Endothelial cell of umbilical vein (primary cell): ENCODE measurements around the gene ARSB. TPM values are rescaled to one million over a fixed set of nuclear protein-coding genes. Genes with fewer than 3 reads are reported as not detected.
A peak's percentile ranks its signal among the peaks of the same experiment; 100 is the strongest.

Experiments used
- BruUV-seq: library from RNA; stranded (reverse); fragments of 400-500 nt; replicated peaks from 2 replicates; lab custom pipeline; 2021; lab: Mats Ljungman, UMichigan
- CTCF ChIA-PET: fragments of 300-600, 350-600 bp; sonication (Branson Sonifier 250); formaldehyde crosslinking; loops from one replicate; lab custom pipeline; 2021; ENCODE audit warnings: antibody characterized with exemption, inconsistent platforms; lab: Charles Lee
- POLR2A ChIA-PET: fragments of 300-600, 350-600 bp; sonication (Branson Sonifier 250); formaldehyde crosslinking; loops from one replicate; lab custom pipeline; 2021; ENCODE audit warnings: antibody characterized with exemption, inconsistent platforms; lab: Charles Lee
- DNase-seq: peaks from one replicate; pipeline ENCODE4 v3.0.0-alpha.2; 2011; ENCODE audit warnings: low read depth, low spot score
- FAIRE-seq: peaks from 2 replicates; lab custom pipeline; 2011; peaks lifted over from hg19 to GRCh38; lab: Jason Lieb, UNC
- H2AFZ ChIP-seq: 2 replicates; pipeline ENCODE4 v1.6.0; 2012; ENCODE audit warnings: low read depth, low read length, control low read depth, inconsistent platforms
- H3K27ac ChIP-seq: 2 replicates; pipeline ENCODE4 v1.5.1; 2011; ENCODE audit warnings: low read depth, mild to moderate bottlenecking, control low read depth, low read length, moderate library complexity; ENCODE audit not compliant: insufficient read depth
- H3K27me3 ChIP-seq, 2 experiments: 2 replicates each; pipeline versions ENCODE4 v1.6.0 to v1.6.1; 2011; ENCODE audit warnings: low read length in 2 of 2, mixed read lengths in 1 of 2; ENCODE audit not compliant: control insufficient read depth in 2 of 2, insufficient read depth in 2 of 2
- H3K36me3 ChIP-seq, 2 experiments: 2 replicates in 1 of 2; 3 replicates in 1 of 2; pipeline ENCODE4 v1.5.1; 2011; ENCODE audit warnings: low read length in 2 of 2, mild to moderate bottlenecking in 1 of 2, moderate library complexity in 1 of 2; ENCODE audit not compliant: control insufficient read depth in 2 of 2, insufficient read depth in 2 of 2; ENCODE audit errors: extremely low read depth in 1 of 2
- H3K4me1 ChIP-seq: 3 replicates; pipeline ENCODE4 v1.5.1; 2011; ENCODE audit warnings: mild to moderate bottlenecking, low read length; ENCODE audit not compliant: control insufficient read depth, insufficient read depth; ENCODE audit errors: extremely low read depth
- H3K4me2 ChIP-seq: 2 replicates; pipeline ENCODE4 v1.6.1; 2011; ENCODE audit warnings: low read length, control low read depth, mixed read lengths; ENCODE audit not compliant: insufficient read depth
- H3K4me3 ChIP-seq, 3 experiments: fragments of 200-600 bp in 1 of 3; sonication (generic), shearing (Covaris generic) in 1 of 3; replicated peaks in 1 of 3; 2 replicates each; pipeline ENCODE4 v1.5.1; 2011 to 2016; ENCODE audit warnings: control low read depth in 3 of 3, low read length in 3 of 3, mild to moderate bottlenecking in 2 of 3, inconsistent platforms in 1 of 3, low read depth in 1 of 3, moderate library complexity in 1 of 3; ENCODE audit not compliant: insufficient read depth in 1 of 3
- H3K79me2 ChIP-seq: 2 replicates; pipeline ENCODE4 v1.6.0; 2012; ENCODE audit warnings: low read length, inconsistent platforms; ENCODE audit not compliant: control insufficient read depth, insufficient read depth
- H3K9ac ChIP-seq: replicated peaks from 2 replicates; pipeline ENCODE3; 2011; ENCODE audit warnings: low read length, control low read depth; ENCODE audit not compliant: insufficient read depth; ENCODE audit errors: extremely low read depth
- H3K9me1 ChIP-seq: replicated peaks from 3 replicates; pipeline ENCODE4 v1.6.0; 2011; ENCODE audit warnings: mild to moderate bottlenecking, low read length; ENCODE audit not compliant: control insufficient read depth, insufficient read depth; ENCODE audit errors: extremely low read depth
- H3K9me3 ChIP-seq: replicated peaks from 2 replicates; pipeline ENCODE4 v1.5.1; 2012; ENCODE audit warnings: low read length, inconsistent platforms; ENCODE audit not compliant: control insufficient read depth, insufficient read depth
- H4K20me1 ChIP-seq: replicated peaks from 2 replicates; pipeline ENCODE3; 2011; ENCODE audit warnings: mild to moderate bottlenecking, low read length; ENCODE audit not compliant: control insufficient read depth, insufficient read depth; ENCODE audit errors: extremely low read depth
- EZH2 ChIP-seq: IDR thresholded peaks from 2 replicates; pipeline ENCODE4 v1.6.1; 2012; ENCODE audit warnings: borderline replicate concordance, low read depth, mild to moderate bottlenecking, moderate library complexity, low read length, inconsistent platforms; ENCODE audit not compliant: severe bottlenecking
- FOS ChIP-seq: IDR thresholded peaks from 2 replicates; pipeline ENCODE4 v1.6.1; 2011; ENCODE audit warnings: mild to moderate bottlenecking, low read length, moderate library complexity, borderline replicate concordance; ENCODE audit not compliant: insufficient read depth
- POLR2A ChIP-seq: IDR thresholded peaks from 2 replicates; pipeline ENCODE4 v1.6.1; 2012; ENCODE audit warnings: low read depth, mild to moderate bottlenecking, control low read depth, low read length
- dilution Hi-C: fragments of 300-500 bp; cut with MboI; formaldehyde crosslinking; loops from one replicate; pipeline ENCODE4 v1.15.0; 2019; ENCODE audit warnings: low sequenced_read_pairs; ENCODE audit not compliant: extremely low pct_ligation_motif_present
- intact Hi-C: fragments of 100-400 bp; cut with micrococcal nuclease; formaldehyde crosslinking; loops from one replicate; pipeline ENCODE4 v1.10.0; 2022
- polyA plus RNA-seq, 4 experiments: library from polyadenylated mRNA; depleted of rRNA in 3 of 4; stranded (reverse) in 3 of 4; unstranded in 1 of 4; fragments of >200 nt; gene quantifications; 2 replicates each; pipeline versions ENCODE4 v1.2.1 to v1.2.3, GENCODE V29; 2011 to 2012; ENCODE audit warnings: missing spikeins in 1 of 4
- total RNA-seq: library from RNA; stranded (reverse); gene quantifications from 2 replicates; pipeline ENCODE4 v1.2.3, GENCODE V29; 2021
- TF ChIP-seq, protein P1 (sequence below): IDR thresholded peaks from 2 replicates; pipeline ENCODE4 v1.6.1; 2011; ENCODE audit not compliant: insufficient read depth, insufficient read length
- TF ChIP-seq, protein P2 (sequence below), 2 donors: IDR thresholded peaks; 1 replicate in 1 of 2; 2 replicates in 1 of 2; pipeline ENCODE4 v1.5.1; 2011; ENCODE audit warnings: low read length in 2 of 2, mild to moderate bottlenecking in 2 of 2, moderate library complexity in 2 of 2, control low read depth in 1 of 2, inconsistent platforms in 1 of 2, low read depth in 1 of 2; ENCODE audit not compliant: insufficient read depth in 1 of 2; ENCODE audit errors: extremely low read depth in 1 of 2

Gene ARSB
- total and polyA plus RNA-seq, 2 donors (not counting 3 experiments of a cell fraction or from before 2014, with no cell fraction given), result 17.2 to 25.8 TPM

DNA sequence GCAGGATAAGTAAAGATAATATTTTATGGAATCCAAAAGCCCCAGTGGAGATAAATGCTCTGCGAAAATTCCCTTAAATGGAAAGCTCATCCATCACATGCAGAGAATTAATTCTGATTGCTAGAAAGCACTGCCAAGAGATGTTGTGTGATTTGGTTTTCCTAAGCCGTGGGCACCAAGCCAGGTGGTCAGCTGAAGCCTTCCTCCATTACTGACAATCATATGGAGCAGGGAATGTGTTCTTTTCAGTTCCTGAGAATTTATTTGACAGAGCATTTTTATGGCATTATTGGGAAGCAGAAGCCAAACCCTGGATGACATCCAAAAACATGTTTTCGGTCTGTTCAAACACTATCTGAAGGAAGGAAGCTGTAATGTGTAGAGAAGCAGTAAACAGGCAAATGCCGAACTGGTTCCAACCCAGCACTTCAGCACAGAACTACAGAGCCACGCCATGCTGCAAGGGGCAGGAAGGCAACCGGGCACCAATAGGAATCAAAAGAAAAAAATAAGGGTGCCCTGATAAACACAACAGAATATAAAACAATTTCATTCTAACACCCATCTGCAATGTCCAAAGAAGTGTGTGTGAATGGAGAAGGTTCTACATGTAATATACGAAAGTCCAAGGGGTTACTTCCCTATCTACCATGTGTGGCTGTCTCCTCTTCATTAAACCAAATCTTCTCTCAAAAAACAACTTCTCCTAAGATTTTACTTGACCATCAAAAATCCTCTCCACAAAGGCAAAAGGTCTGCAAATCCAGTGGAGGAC is 12.3 kb downstream of the ARSB start:
- Histone ChIP-seq H2AFZ (peak overlapping the region; percentile 84), H3K79me2 (no peaks in the 10 kb centered on the region), H4K20me1 (no peaks in the 10 kb centered on the region), H3K4me2 (peak overlapping the region; percentile 74), H3K4me3 (peak overlapping the region in 1 of 3 experiments; percentile 15), H3K9me1 (no peaks in the 10 kb centered on the region), H3K27ac (peak overlapping the region; percentile 4), H3K27me3 (no peaks in the 10 kb centered on the region), H3K4me1 (peaks cover 12% of the 10 kb centered on the region), H3K9me3 (no peaks in the 10 kb centered on the region), H3K9ac (peak overlapping the region; percentile 17), H3K36me3 (no peaks in the 10 kb centered on the region)
- TF ChIP-seq FOS (no peak), POLR2A (no peak), EZH2 (no peak)
- TF ChIP-seq, protein P1, sequence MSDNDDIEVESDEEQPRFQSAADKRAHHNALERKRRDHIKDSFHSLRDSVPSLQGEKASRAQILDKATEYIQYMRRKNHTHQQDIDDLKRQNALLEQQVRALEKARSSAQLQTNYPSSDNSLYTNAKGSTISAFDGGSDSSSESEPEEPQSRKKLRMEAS, result peak; percentile 3
- TF ChIP-seq, protein P2, sequence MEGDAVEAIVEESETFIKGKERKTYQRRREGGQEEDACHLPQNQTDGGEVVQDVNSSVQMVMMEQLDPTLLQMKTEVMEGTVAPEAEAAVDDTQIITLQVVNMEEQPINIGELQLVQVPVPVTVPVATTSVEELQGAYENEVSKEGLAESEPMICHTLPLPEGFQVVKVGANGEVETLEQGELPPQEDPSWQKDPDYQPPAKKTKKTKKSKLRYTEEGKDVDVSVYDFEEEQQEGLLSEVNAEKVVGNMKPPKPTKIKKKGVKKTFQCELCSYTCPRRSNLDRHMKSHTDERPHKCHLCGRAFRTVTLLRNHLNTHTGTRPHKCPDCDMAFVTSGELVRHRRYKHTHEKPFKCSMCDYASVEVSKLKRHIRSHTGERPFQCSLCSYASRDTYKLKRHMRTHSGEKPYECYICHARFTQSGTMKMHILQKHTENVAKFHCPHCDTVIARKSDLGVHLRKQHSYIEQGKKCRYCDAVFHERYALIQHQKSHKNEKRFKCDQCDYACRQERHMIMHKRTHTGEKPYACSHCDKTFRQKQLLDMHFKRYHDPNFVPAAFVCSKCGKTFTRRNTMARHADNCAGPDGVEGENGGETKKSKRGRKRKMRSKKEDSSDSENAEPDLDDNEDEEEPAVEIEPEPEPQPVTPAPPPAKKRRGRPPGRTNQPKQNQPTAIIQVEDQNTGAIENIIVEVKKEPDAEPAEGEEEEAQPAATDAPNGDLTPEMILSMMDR (IDR thresholded peaks at IDR 0.05; ENCODE audit: extremely low read depth in 1 of 2, insufficient read depth in 1 of 2, low read depth in 1 of 2, low read length in 2 of 2), result no peak
- POLR2A ChIA-PET, result interaction anchor here (1.3 kb wide), 1 partner anchor 11 kb away, joined by 6 read pairs; no protein-coding TSS in a partner anchor
- intact Hi-C loops, result loop anchor here (1.0 to 2.0 kb wide), 2 partner anchors 11 to 64 kb away; no protein-coding TSS in a partner anchor
- dilution Hi-C loops, result no loop called here
- DNase-seq (peak; percentile 99), FAIRE-seq (peak; percentile 94)
- no TSS peak for BruUV-seq
- CTCF ChIA-PET, result interaction anchor here (0.9 to 3.4 kb wide), 7 partner anchors 9 to 505 kb away, joined by 3 to 23 read pairs (median 4); no protein-coding TSS in a partner anchor
